ENCODE results near the gene SIRT2. TPM values are rescaled to one million over a fixed set of nuclear protein-coding genes. Genes with fewer than 3 reads are reported as not detected.

SIRT2 gene
- total and polyA plus RNA-seq, 2 of the 8 experiments (the other 6 are each of a cell fraction or from before 2014, with no cell fraction given): 6.5 to 10.0 TPM

DNA sequence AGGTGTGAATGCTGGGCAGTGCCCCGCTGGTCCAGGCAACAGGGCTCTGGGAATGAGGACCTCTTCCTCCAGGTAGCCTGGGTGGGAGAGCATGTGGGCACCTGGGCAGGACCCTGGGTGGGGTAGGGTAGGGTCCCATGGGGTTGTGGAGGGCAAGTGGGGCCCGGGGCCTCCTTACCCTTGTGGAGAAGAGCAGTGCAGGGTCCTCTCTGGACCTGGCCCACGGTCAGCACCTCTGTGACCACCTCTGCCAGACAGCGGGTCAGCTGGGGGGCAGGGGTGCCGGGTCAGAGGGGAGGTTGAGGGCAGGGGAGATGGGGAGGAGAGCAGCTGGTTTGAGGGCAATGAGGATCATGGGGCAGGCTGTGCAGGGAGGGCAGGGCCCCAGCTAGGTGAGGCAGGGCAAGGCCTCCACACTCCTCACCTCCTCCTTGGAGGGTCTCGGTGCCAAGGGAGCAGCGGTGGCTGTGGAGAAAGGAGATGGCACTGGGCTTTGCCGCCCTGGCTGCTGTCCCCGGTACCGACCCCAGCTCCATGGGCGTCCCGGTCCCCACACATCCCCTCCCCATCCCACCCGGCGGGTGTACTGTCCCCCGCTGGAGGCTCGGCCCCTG is 12.1 kb upstream of the SIRT2 start (continued):
- no peak for TF ChIP-seq BRCA1 (IDR thresholded peaks at IDR 0.05; ENCODE audit: low read depth, low read length)
- TF ChIP-seq CHD1 (IDR thresholded peaks at IDR 0.05; ENCODE audit: low read depth, low read length): no peak
- no peak for TF ChIP-seq PHF8 (conservative IDR thresholded peaks at IDR 0.05; ENCODE audit: low read depth, low read length)
- TF ChIP-seq KDM1A (IDR thresholded peaks at IDR 0.05; ENCODE audit: borderline replicate concordance, low read length): no peak

Data from H1 (cell line).